ENCODE data around the gene RGPD5. TPM values are rescaled to one million over a fixed set of nuclear protein-coding genes. Genes with fewer than 3 reads are reported as not detected.
"Not testable (repeated sequence)": the region's sequence is repeated elsewhere in the genome, so short reads cannot be mapped to it uniquely, and the experiment has no call there.

RGPD5 gene
- total RNA-seq (2014; rRNA removed; shearing (Covaris generic)) = 18.6 and 19.4 TPM in 2 replicates

GRCh38 chr2:109794074-109794737, at the start of gene RGPD5:
Gene RGPD5 (plus strand): TSS chr2:109794305. CDS start chr2:109794466, 161 bp downstream.
- DNase-seq (ENCODE audit: low spot score) = not testable (repeated sequence)

- DNase-seq (ENCODE audit: low spot score) = not testable (repeated sequence)
These were observed 42.5 kb upstream of the RGPD5 start for GRCh38 chr2:109751572-109751971.

- not testable (repeated sequence) for DNase-seq (ENCODE audit: low spot score)
These were observed 36.8 kb upstream of the RGPD5 start for GRCh38 chr2:109757163-109757824.

GRCh38 chr2:109760265-109761042, 33.7 kb upstream of the RGPD5 start:
- not testable (repeated sequence) for DNase-seq (ENCODE audit: low spot score)

GRCh38 chr2:109761043-109761454, 33.1 kb upstream of the RGPD5 start:
- DNase-seq (ENCODE audit: low spot score) = not testable (repeated sequence)

GRCh38 chr2:109761976-109762375, 32.1 kb upstream of the RGPD5 start:
- not testable (repeated sequence) for DNase-seq (ENCODE audit: low spot score)

GRCh38 chr2:109766074-109766473, 28.0 kb upstream of the RGPD5 start:
- not testable (repeated sequence) for DNase-seq (ENCODE audit: low spot score)

GRCh38 chr2:109766886-109767578, 27.1 kb upstream of the RGPD5 start:
- DNase-seq (ENCODE audit: low spot score) = not testable (repeated sequence)

- DNase-seq (ENCODE audit: low spot score) = not testable (repeated sequence)
These were observed 25.2 kb upstream of the RGPD5 start for GRCh38 chr2:109768934-109769333.

- not testable (repeated sequence) for DNase-seq (ENCODE audit: low spot score)
These were observed 15.0 kb upstream of the RGPD5 start for GRCh38 chr2:109779118-109779517.

- DNase-seq (ENCODE audit: low spot score) = not testable (repeated sequence)
These were observed 12.8 kb upstream of the RGPD5 start for GRCh38 chr2:109781147-109781816.

GRCh38 chr2:109782446-109782993, 11.6 kb upstream of the RGPD5 start:
- DNase-seq (ENCODE audit: low spot score) = not testable (repeated sequence)

- DNase-seq (ENCODE audit: low spot score) = not testable (repeated sequence)
These were observed 2.4 kb upstream of the RGPD5 start for GRCh38 chr2:109791530-109792279.

- DNase-seq (ENCODE audit: low spot score) = not testable (repeated sequence)
These were observed 1.4 kb upstream of the RGPD5 start for GRCh38 chr2:109792659-109793058.

GRCh38 chr2:109871129-109871751, 77.1 kb downstream of the RGPD5 start:
- DNase-seq (ENCODE audit: low spot score) = not testable (repeated sequence)

GRCh38 chr2:109876625-109877024, 82.5 kb downstream of the RGPD5 start:
- DNase-seq (ENCODE audit: low spot score) = not testable (repeated sequence)

GRCh38 chr2:109882112-109882511, 88.0 kb downstream of the RGPD5 start:
- not testable (repeated sequence) for DNase-seq (ENCODE audit: low spot score)

- DNase-seq (ENCODE audit: low spot score) = not testable (repeated sequence)
These were observed 94.3 kb downstream of the RGPD5 start for GRCh38 chr2:109888414-109888813.

- not testable (repeated sequence) for DNase-seq (ENCODE audit: low spot score)
These were observed 95.8 kb downstream of the RGPD5 start for GRCh38 chr2:109889909-109890308.
